Stimulated activated CD4-positive, alpha-beta T cell treated with anti-CD3 and anti-CD28 coated beads, Interleukin-15, amount 100 ng/mL, for 24 hours (primary cell): Measurements from ENCODE around the gene ARR3.
A peak's percentile ranks its signal among the peaks of the same experiment; 100 is the strongest.
"Not testable (repeated sequence)": the region's sequence is repeated elsewhere in the genome, so short reads cannot be mapped to it uniquely, and the experiment has no call there.

Experiments used
- DNase-seq: peaks from one replicate; pipeline ENCODE4 v3.0.0-alpha.2; 2020

ARR3 gene

DNA sequence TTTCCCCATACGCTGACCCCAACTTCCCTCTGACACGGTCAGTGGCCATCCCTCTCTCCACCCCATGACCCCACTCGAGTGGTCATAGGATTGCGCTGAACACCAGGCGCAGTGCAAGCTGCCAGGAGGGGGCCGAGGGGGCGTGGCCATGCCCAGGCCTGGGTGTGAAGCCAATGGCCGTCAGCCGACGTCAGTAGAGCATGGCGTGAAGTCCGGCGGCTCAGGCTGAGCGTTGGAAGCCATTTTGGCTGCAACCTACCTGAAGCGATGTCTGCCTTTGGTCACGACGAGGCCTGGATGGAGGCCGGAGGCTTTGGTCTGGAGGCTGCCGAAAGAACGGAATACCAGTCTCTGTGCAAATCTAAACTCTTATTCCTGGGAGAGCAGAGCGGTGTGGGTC, 13.8 kb downstream of the ARR3 start, which contains the start of gene RAB41:
RAB41 (plus strand) TSS at position 222 of the 400 bp plus-strand sequence; CDS start at position 268, 46 bp downstream.
- no peak for DNase-seq

DNA sequence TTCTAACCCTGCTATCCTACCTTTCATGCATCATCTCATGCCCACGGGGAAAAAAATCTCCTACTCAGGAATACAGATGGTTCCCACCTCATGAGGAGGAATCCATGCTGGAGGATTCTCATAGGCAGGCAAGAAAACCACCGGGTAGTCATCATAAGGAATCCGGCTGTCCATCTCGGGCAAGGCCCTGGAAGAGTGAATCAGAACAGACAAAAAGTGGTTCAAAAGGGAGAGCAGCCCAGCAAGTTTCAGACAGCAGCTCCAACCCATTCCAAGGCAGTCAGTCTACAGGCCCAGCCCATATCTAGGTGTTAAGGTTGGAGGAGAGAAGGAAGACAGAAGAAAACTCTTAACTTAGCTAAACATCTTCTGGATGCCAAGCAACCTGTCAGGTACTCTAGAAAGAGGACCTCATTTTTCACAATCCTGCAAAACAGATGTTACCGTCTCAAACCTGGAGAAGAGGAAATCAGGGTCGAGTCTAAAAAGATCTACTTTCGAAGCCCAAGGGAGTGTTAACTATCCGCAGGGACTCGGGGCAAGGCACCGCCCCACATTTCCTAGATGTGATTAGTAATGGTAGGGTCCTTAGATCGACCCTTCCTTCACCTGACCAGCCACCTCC, 21.1 kb downstream of the ARR3 start:
- DNase-seq, result no peak

DNA sequence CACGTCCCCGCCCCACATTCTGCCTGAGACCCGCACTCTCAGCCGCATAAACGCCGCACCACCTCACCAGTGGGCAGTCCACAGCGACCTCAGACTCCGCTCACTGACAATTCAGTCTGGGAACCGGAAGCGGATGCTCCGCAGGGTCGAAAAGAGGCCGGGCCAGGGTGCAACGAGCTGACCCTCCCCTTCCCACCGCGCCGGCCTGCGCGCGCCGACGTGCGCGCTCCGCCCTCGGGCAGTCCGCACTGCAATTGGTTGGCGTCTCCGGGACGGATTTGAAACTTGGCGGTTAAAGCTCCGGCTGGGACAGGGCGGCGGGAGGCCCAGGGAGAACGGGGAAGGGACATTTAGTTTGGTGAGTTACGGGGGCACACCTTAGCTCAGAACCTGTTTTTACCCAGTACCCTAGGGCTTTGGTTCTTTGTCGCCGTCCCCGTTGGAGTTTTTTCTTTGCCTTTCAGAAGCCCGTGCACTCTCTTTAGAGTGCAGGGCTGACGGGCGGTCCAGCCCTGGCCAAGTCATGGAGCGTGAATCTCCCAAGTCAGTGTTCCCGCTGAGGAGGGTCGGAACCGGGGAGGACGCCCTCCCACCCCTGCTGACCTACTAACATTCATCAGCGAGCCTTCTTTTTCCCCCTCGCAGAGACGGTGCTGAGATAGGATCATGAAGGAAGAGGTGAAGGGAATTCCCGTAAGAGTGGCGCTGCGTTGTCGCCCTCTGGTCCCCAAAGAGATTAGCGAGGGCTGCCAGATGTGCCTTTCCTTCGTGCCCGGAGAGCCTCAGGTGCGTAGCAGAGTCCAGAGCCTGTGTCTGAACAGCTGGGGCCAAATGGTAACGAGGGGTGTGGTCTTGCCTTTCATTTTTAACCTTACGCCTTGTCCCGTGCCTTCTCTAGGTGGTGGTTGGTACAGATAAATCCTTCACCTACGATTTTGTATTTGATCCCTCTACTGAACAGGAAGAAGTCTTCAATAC, 21.9 kb downstream of the ARR3 start, which contains the start of the genes KIF4A and PDZD11:
KIF4A (plus strand) TSS at position 312 of the 978 bp plus-strand sequence; CDS start at position 667, 355 bp downstream.
PDZD11 (minus strand) TSS at position 135 of the 978 bp plus-strand sequence. CDS start 586 bp downstream, outside the sequence.
- peak; percentile 85 for DNase-seq

DNA sequence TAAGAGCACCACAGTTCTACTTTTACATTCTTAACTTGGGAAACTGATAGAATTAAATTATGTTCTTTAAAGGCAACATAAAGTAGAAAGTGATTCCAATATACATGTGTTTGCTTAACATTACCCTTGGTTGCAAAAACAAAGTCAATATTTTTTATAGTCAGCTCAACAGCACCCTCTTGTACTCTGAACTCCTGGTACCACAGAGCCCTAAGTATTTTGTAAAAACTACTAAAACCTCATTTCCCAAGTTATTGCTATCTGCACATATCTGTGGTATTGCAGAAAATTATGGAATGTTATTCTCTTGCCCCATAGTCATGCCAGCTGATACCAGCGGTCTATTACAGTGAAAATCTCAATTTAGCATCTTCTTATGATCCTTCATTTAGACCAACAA, 24.7 kb downstream of the ARR3 start:
- no peak for DNase-seq

DNA sequence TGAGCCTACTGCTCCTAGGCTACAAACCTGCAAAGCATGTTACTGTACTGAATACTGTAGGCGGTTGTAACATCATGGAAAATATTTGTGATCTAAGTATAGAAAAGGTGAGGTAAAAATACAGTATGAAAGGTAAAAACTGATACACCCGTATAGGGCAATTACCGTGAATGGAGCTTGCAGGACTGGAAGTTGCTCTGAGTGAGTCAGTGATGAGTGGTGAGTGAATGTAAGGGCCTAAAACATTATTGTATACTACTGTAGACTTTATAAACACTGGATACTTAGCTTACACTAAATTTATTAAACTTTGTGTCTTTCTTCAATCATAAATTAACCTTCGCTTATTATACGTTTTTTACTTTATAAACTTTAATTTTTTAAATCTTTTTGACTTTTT, 25.5 kb downstream of the ARR3 start:
- no peak for DNase-seq

DNA sequence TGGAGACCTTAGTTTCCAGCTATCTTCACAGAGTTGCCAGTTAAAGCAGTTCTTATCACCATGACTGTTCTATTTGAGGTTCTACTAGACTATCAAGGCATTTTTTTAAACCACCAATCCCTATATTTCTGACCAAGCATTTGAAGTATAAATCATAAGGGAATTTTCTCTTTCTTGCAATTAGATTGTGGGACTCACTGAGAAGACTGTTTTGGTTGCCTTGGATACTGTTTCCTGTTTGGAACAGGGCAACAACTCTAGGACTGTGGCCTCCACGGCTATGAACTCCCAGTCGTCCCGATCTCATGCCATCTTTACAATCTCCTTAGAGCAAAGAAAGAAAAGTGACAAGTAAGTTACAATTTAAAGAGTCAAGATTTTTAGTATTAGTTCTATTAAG, 33.6 kb downstream of the ARR3 start:
- no peak for DNase-seq

DNA sequence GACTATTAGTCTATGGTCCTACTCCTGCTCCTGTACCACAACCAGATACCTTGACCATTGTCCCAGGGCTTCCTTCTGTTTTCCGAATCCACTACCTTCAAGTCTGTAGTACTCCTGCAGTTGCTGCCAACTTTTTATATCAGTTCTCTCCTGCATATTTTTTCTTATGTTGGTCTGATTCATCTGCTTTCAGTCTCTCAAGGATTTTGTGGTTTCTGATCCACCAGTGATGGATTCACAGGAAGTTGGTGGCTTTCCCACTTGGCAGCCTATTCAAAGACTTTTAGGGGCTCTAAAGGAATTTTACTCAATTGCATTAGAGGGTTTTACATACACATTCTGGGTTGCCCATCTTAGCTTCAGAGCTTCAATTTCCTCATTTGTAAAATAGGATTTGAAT, 45.4 kb downstream of the ARR3 start:
- no peak for DNase-seq

DNA sequence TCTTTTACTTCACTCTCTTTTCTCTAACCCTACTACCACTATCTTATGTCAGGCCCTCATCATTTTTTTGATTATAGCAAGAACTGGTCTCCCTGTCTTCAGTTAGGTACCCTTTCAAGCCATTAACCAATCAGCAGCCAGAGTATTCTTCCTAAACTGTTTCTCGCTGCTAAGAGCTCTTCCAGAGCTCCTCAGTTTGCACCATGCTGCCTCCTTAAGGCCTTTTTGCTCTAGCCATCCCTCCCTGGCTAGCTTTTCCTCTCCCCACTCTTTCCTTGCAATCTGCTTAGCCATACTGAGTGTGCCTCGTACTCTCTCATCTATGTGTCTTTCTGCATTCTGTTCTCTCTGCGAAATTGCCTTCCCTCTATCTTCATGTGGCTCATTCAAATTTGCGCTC, 54.6 kb downstream of the ARR3 start:
- DNase-seq, result no peak

DNA sequence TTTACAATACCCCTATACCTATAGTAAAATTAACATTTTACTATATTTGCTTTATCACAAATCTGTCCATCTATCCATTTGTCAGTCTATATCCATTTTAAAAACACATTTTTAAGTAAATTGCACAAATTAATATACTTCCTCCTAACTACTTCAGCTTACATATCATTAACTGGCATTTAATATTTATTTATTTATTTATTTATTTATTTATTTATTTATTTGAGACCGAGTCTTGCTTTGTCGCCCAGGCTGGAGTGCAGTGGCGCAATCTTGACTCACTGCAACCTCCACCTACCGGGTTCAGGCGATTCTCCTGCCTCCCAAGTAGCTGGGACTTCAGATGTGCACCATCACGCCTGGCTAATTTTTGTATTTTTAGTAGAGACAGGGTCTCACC, 55.5 kb downstream of the ARR3 start:
- not testable (repeated sequence) for DNase-seq

DNA sequence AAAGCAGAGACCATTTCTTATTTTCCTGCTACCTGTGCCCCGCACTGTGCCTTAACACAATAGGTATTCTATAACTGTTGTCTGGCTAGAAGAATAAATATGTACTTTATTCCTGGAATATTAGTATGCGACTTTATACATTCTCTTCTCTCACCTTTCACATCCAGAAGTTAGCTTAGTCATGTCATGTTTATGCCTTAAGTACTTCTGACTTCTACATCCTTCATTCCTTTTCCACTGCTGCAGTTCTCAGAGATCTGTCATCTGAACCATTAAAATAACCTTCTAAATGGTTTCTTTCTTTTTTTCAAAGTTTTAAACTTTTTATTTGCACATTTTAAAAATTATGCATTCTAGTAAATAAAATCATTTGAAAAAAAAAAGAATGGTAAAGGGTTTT, 56.2 kb downstream of the ARR3 start:
- no peak for DNase-seq

DNA sequence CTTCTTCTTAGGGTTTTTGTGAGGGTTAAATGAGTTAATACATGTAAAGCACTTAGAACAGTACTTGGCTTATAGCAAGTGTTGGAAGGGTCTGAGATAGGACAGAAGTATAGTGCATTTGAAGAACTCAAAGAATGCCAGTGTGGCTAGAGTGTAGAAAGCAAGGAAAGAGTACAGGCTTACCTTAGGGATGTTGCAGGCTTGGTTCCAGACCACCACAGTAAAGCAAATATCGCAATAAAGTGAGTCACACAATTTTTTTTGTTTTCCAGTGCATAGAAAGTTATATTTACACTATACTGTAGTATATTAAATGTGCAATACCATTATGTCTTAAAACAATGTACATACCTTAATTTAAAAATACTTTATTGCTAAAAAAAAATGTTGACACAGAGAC, 63.0 kb downstream of the ARR3 start:
- DNase-seq, result no peak
